DMS79 treated with DMSO at 0.1 percent for 48 hours (cell line): Measurements from ENCODE around the gene ATP10A.

Source experiments
- DNase-seq: peaks from one replicate; lab custom pipeline; 2025; lab: John Stamatoyannopoulos, UW

ATP10A gene

GRCh38 chr15:25740383-25741255 is 122.5 kb downstream of the ATP10A start:
- DNase-seq = no peak

DNA sequence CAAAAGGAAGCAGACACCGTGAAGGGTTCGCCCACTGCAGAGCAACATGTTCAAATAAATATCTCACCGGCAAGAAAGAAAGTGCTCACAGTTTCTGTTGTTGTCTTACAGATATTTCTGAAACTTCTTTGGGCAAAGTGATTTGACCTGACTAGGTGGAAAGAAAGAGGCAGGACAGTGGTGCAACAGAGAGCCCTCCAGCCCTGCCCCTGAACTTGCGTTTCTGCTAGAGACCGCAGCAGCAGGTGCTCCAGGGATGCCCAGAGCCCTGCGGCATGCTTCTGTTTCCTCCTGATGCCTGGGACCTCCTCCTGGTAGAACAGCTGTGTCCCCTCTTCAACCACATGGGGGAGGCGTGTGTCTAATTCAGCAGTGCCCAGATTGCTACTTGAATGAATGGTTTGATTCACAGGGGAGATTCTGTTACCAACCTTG is 123.4 kb downstream of the ATP10A start:
- peak; percentile 33 for DNase-seq

GRCh38 chr15:25738171-25738965 is 124.8 kb downstream of the ATP10A start:
- no peak for DNase-seq

GRCh38 chr15:25737218-25737643 is 125.9 kb downstream of the ATP10A start:
- DNase-seq = no peak

- no peak for DNase-seq
Observed at GRCh38 chr15:25736461-25736860, 126.7 kb downstream of the ATP10A start.

GRCh38 chr15:25735550-25736384 is 127.4 kb downstream of the ATP10A start:
- DNase-seq = no peak

DNA sequence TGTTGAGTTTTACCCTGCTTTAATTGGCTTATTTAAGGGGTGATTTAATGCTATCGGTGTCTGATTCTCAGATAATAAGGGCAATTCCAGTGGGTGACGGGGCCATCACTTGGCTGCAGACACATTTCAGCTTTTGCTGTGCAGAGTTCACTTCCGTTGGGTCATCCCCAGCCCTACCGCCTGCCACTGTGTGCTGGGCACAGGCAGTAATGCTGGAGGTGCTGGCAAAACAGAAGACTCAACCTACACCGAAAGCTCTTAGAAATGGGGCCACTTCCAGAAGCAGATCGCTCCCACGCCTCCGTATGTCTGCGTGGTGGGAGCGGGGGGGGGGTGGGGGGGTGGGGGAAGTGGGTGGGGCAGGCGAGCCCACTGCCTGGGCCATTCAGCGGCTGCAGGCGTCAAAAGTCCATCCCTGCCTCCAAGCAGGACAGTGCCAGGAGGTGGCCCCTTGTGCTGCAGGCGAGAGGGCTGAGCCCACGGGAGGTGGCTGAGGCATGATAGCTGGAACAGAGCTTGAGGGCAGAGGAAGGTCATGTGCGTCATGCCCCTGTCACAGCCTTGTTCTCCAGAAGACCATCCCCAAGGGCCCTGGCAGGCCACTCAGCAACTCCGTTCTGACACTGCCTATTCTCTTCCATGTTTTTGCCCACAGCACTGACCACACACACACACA is 128.3 kb downstream of the ATP10A start:
- DNase-seq = no peak

DNA sequence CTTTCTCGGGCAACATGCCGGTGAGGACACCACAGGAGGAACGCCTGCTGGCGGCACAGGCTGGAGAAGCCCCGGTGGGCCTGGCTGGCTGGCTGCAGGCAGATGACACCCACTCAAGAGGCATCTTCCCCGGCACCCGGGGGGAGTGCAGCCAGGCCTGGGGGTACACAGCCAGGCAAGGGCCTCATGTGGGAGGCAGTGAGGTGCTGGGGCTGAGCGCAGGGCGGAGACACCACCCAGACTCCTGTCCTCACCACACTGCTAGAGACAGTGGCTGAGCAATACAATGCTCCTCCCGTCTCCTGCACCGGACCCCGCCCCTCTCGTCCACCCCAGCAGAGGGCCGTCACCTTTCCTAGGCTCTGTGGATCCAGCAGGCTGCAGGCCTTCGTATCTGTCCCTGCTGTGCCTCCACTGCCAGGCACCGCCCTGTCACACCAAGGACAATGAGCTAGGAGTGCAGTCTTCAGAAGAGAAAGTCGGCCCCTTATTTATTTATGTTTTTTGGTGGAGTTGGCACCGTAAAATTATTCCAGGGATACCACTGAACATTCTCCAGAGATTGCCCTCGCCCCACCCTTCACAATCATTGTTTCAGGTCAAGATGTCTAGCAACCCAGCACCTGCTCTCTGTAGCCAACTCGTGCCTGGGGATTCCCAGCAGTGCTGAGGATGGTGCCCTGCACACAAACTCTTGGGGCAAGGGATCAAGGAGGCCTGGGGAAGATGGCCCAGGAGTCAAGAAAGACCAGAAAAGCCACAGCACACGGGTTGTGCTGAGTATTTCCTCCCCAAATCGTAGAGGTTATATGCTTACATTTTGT is 129.1 kb downstream of the ATP10A start:
- DNase-seq = no peak

- DNase-seq = no peak
Observed at GRCh38 chr15:25733036-25733855, 129.9 kb downstream of the ATP10A start.

GRCh38 chr15:25732191-25732590 is 130.9 kb downstream of the ATP10A start:
- DNase-seq = no peak

DNA sequence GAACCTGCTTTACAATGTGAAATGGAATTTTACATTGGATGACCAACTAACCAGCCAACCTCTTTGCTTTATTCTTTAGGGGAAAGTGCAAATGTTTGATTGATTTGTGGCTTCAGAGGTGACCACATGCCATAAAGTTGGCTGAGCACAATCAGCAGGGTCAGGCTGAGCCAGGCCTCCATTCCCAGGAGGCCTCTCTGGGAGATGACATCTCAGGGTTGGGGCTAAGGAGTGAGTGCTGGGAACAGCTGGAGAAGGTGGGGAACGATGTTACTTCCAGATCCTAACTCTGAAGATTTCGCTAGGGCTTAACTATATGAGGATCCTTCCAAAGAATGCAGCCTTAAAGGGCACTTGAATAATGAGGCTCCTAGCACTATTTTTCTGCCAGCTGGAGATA is 131.7 kb downstream of the ATP10A start:
- DNase-seq = no peak

GRCh38 chr15:25730918-25731317 is 132.2 kb downstream of the ATP10A start:
- no peak for DNase-seq

DNA sequence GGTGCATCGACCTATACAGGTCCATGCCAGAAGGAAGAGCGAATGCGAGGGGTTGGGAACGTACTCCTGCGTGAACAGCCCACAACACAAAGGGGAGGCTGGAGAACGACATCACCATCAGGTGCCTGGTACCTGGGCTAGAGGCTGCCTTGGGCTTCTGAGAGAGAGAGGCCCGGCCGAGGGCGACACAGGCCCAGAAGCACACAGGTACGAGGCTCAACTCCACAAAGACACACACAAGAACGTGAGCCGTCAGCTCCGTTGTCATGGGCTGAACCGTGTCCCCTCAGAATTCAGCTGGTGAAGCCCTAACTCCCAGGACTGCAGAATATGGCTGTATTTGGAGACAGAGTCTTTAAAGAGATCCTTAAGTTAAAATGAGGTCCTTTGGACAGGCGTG is 134.3 kb downstream of the ATP10A start:
- no peak for DNase-seq

GRCh38 chr15:25727867-25728600 is 135.1 kb downstream of the ATP10A start:
- no peak for DNase-seq

DNA sequence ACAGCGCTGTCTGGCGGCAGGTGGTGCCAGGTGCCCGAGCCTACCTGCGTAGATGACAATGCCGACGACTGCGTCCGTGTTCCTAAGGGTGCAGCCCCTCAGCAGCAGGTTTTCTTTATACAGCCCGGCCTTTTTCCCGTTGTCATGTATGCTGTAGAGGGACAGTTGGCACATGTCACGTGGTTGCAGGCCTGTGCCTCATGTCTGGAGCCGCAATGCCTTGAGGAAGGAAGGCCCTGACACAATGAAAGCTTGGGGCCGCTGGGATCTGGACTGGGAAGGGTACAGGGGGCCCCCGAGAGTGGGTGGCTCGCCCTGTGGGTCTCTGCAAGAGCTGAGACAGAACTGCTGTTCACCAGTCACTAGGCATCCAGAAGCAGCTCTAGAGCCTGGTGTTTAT is 136.0 kb downstream of the ATP10A start:
- DNase-seq = no peak

GRCh38 chr15:25725758-25726157 is 137.4 kb downstream of the ATP10A start:
- DNase-seq = no peak

DNA sequence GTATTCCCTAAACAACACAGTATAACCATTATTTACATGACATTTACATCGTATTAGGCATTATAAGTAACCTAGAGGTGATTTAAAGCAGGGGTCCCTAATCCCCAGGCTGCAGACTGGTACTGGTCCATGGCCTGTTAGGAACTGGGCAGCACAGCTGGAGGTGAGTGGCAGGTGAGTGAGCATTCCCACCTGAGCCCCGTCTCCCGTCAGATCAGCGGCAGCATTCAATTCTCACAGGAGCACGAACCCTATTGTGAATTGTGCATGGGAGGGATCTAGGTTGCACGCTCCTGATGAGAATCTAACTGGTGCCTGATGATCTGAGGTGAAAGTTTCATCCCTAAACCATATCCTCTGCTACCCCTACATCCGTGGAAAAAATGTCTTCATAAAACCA is 138.2 kb downstream of the ATP10A start:
- no peak for DNase-seq

GRCh38 chr15:25721605-25721955 is 141.5 kb downstream of the ATP10A start:
- no peak for DNase-seq
